ENCODE results near the gene CDH4.

Gene CDH4

GRCh38 chr20:61761453-61762166 is 509.5 kb downstream of the CDH4 start:
- H3K4me3 ChIP-seq (ENCODE audit: low read depth, low read length) = no peak overlapping the region
- no peak for TF ChIP-seq CTCF (IDR thresholded peaks at IDR 0.05; ENCODE audit: low read depth, low read length)
- DNase-seq (ENCODE audit: low read depth, low spot score) = no peak
- in situ Hi-C loops (cut with HindIII; ENCODE audit: low sequenced_read_pairs) = no loop called here

- TF ChIP-seq CTCF (IDR thresholded peaks at IDR 0.05; ENCODE audit: low read depth, low read length) = no peak
- DNase-seq (ENCODE audit: low read depth, low spot score) = no peak
- no peak overlapping the region for H3K4me3 ChIP-seq (ENCODE audit: low read depth, low read length)
- in situ Hi-C loops (cut with HindIII; ENCODE audit: low sequenced_read_pairs) = no loop called here
Measured at GRCh38 chr20:61762167-61762710, 510.2 kb downstream of the CDH4 start.

GRCh38 chr20:61762886-61763739 is 511.1 kb downstream of the CDH4 start:
- in situ Hi-C loops (cut with HindIII; ENCODE audit: low sequenced_read_pairs) = no loop called here

GRCh38 chr20:61763740-61764400 is 511.8 kb downstream of the CDH4 start:
- no peak for DNase-seq (ENCODE audit: low read depth, low spot score)
- in situ Hi-C loops (cut with HindIII; ENCODE audit: low sequenced_read_pairs) = no loop called here
- TF ChIP-seq CTCF (IDR thresholded peaks at IDR 0.05; ENCODE audit: low read depth, low read length) = no peak
- H3K4me3 ChIP-seq (ENCODE audit: low read depth, low read length) = no peak overlapping the region

More at GRCh38 chr20:61762886-61763739, 511.1 kb downstream of the CDH4 start:
- no peak for TF ChIP-seq CTCF (IDR thresholded peaks at IDR 0.05; ENCODE audit: low read depth, low read length)
- DNase-seq (ENCODE audit: low read depth, low spot score) = no peak
- H3K4me3 ChIP-seq (ENCODE audit: low read depth, low read length) = no peak overlapping the region

GRCh38 chr20:61764471-61765025 is 512.5 kb downstream of the CDH4 start:
- no peak for DNase-seq (ENCODE audit: low read depth, low spot score)
- TF ChIP-seq CTCF (IDR thresholded peaks at IDR 0.05; ENCODE audit: low read depth, low read length) = no peak
- in situ Hi-C loops (cut with HindIII; ENCODE audit: low sequenced_read_pairs) = no loop called here
- no peak overlapping the region for H3K4me3 ChIP-seq (ENCODE audit: low read depth, low read length)

Data from astrocyte of the spinal cord (primary cell).